Measurements from ENCODE around the gene INPP5D.

INPP5D gene

DNA sequence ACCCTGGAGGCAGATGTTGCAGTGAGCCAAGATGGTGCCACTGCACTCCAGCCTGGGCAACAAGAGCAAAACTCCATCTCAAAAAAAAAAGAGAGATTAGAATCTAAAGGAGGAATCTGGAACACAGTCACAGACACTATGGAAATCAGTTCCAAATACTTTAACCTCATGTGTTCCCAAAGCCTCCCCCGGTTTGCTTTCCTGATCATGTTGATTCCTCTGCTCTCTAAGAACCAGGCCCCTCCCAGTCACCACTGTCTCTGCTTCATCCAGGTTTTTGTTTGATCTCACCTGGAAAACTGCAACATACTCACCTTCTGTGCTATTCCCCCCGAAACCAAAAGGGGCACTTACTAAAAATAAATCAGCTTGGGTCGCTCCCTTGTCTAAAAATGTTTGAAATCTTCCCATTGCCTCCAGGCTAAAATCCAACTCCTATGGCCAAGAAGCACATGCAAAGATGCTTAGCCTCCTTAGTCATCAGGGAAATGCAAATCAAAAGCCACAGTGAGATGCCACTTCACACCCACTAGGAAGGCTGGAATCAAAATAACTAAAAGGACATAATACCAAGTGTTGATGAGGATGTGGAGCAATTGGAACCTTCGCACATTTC lies 33.8 kb upstream of the INPP5D start:
- Histone ChIP-seq H3K9me3 (no peaks in the 10 kb centered on the region), H3K27me3 (no peaks in the 10 kb centered on the region), H3K27ac (no peak overlapping the region), H3K4me1 (ENCODE audit: control insufficient read depth in 1 of 2, insufficient read depth in 1 of 2, low read depth in 1 of 2, low read length in 1 of 2) (no peaks in the 10 kb centered on the region), H3K36me3 (no peaks in the 10 kb centered on the region), H3K4me3 (ENCODE audit: low read depth in 1 of 2, low read length in 1 of 2) (no peak overlapping the region)
- TF ChIP-seq CTCF (IDR thresholded peaks at IDR 0.05): no peak

DNA sequence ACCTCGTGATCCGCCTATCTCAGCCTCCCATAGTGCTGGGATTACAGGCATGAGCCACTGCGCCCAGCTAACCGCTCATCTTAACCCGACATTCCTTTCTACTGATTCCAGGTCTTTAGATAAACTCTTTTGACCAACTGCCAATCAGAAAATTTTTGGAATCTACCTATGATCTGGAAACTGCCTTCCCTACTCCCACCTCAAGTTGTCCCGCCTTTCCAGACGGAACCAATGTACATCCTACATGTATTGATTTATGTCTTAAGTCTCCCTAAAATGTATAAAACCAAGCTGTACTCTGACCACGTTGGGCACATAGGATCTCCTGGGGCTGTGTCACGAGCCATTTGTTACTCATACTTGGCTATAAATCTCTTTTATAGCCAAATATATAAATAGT lies 30.8 kb upstream of the INPP5D start:
- Histone ChIP-seq H3K4me3 (ENCODE audit: low read depth in 1 of 2, low read length in 1 of 2) (no peak overlapping the region), H3K27me3 (no peaks in the 10 kb centered on the region), H3K36me3 (no peaks in the 10 kb centered on the region), H3K27ac (no peak overlapping the region), H3K4me1 (ENCODE audit: control insufficient read depth in 1 of 2, insufficient read depth in 1 of 2, low read depth in 1 of 2, low read length in 1 of 2) (no peaks in the 10 kb centered on the region), H3K9me3 (no peaks in the 10 kb centered on the region)
- TF ChIP-seq CTCF (IDR thresholded peaks at IDR 0.05): no peak

DNA sequence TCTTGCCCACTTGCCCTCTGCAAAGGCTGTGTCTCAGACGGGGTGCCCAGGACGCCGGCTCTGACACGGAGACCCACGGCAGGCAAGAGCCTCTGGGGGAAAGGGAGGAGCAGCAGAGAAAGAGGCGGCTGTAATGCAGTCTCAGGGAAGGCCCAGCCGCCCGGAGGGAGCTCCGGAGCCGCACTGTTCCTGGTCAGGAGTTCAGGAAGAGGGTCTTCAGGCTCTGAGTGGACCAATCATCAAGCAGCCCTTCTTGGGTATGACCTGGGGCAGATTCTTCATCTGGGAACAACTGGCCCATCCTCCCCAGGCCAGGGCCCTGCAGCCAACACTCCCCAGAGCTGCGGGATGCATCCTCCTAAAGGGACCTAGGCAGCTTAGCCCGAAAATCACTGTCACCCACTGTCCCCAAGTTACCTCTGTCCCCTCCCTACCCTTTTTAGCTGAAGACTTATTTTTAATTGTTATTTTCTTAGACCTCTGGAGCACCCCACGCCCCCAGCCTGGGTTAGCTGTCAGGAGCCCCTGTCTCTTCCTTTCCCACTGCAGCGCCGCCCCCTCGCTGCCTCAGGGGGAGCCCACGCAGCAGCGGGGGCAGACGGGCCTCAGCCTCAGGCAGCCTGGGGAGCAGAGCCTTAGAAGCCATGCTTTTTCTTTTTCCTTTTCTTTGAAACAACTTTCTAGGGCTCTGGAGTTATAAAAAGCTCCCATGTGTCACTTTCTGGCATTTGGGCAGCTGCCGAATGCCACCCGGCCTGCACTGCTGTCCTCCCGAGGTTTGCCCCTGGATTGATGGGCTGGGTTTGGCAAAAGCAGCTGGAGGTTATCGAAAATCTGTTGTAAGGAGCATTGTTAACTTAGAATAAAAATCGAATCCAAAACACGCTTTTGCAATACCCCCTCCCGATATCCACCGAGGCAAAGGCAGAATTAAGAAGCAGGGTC lies 28.3 kb upstream of the INPP5D start:
- no peak overlapping the region for H3K27ac ChIP-seq
- H3K4me1 ChIP-seq (ENCODE audit: control insufficient read depth in 1 of 2, insufficient read depth in 1 of 2, low read depth in 1 of 2, low read length in 1 of 2): no peaks in the 10 kb centered on the region
- H3K27me3 ChIP-seq: no peaks in the 10 kb centered on the region
- H3K4me3 ChIP-seq (ENCODE audit: low read depth in 1 of 2, low read length in 1 of 2): no peak overlapping the region
- no peaks in the 10 kb centered on the region for H3K9me3 ChIP-seq
- no peaks in the 10 kb centered on the region for H3K36me3 ChIP-seq
- no peak for TF ChIP-seq CTCF (IDR thresholded peaks at IDR 0.05)

DNA sequence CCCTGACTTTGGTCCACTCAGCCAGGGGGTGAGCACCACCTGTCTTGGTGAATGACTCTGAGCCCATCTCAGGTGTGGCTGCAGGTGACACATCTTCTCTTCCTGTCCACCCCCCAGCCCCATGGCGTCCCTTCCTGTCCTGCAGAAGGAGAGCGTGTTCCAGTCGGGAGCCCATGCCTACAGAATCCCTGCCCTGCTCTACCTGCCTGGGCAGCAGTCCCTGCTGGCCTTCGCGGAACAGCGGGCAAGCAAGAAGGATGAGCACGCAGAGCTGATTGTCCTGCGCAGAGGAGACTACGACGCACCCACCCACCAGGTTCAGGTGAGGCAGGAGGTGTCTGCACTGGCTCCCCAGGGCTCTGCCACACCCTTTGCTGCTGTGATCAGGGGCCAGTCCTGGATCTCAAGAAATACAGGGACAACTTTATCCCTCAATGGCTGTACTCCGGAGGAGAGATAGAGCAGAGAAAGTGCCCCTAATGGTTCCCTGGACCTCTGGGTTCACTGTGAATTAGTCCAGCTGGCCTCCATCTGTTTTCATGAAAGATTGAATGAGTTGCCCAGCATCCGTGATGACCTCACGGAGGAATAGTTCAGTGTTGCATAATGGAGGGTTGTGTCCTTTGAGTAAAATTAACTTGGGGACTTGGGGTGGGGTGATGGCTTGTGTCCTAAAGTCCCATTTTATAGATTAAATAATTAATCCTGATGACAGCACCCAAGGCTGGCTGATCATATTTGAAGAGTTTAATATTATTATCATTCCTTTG lies 27.4 kb upstream of the INPP5D start, which contains the start of gene NEU2:
NEU2 (plus strand) TSS at position 122 of the 770 bp plus-strand sequence; CDS start at position 122, 0 bp downstream.
- no peaks in the 10 kb centered on the region for H3K9me3 ChIP-seq
- TF ChIP-seq CTCF (IDR thresholded peaks at IDR 0.05): no peak
- H3K36me3 ChIP-seq: no peaks in the 10 kb centered on the region
- no peak within 1 kb of the TSS for H3K27ac ChIP-seq
- H3K4me3 ChIP-seq (ENCODE audit: low read depth in 1 of 2, low read length in 1 of 2): no peak within 1 kb of the TSS
- H3K27me3 ChIP-seq: no peaks in the 10 kb centered on the region
- no peaks in the 10 kb centered on the region for H3K4me1 ChIP-seq (ENCODE audit: control insufficient read depth in 1 of 2, insufficient read depth in 1 of 2, low read depth in 1 of 2, low read length in 1 of 2)

- no peaks in the 10 kb centered on the region for H3K36me3 ChIP-seq
- no peak for TF ChIP-seq CTCF (IDR thresholded peaks at IDR 0.05)
- H3K4me1 ChIP-seq (ENCODE audit: control insufficient read depth in 1 of 2, insufficient read depth in 1 of 2, low read depth in 1 of 2, low read length in 1 of 2): no peaks in the 10 kb centered on the region
- no peaks in the 10 kb centered on the region for H3K9me3 ChIP-seq
- H3K4me3 ChIP-seq (ENCODE audit: low read depth in 1 of 2, low read length in 1 of 2): no peak overlapping the region
- H3K27me3 ChIP-seq: no peaks in the 10 kb centered on the region
- H3K27ac ChIP-seq: no peak overlapping the region
Observed at GRCh38 chr2:233033672-233034071, 26.5 kb upstream of the INPP5D start.
